Loucy (cell line): Measurements from ENCODE around the gene SLC38A3.

Experiments used
- H2AFZ ChIP-seq: fragments of 200-600 bp; sonication (generic); 2 replicates; pipeline ENCODE4 v1.6.0; 2016; ENCODE audit warnings: antibody characterized with exemption, mild to moderate bottlenecking, low read length, moderate library complexity
- H3F3A ChIP-seq: fragments of 200-600 bp; 2 replicates; pipeline ENCODE4 v1.6.0; 2016; ENCODE audit warnings: antibody characterized with exemption, low read depth, mild to moderate bottlenecking
- H3K27me3 ChIP-seq: fragments of 200-600 bp; sonication (generic); 2 replicates; pipeline ENCODE4 v1.6.1; 2014; ENCODE audit warnings: low read length, mild to moderate bottlenecking; ENCODE audit not compliant: insufficient read depth, poor library complexity, severe bottlenecking
- H3K36me3 ChIP-seq: fragments of 200-600 bp; sonication (generic); 2 replicates; pipeline ENCODE4 v1.6.1; 2016; ENCODE audit warnings: low read length; ENCODE audit not compliant: insufficient read depth
- H3K4me1 ChIP-seq: fragments of 200-600 bp; sonication (generic); 2 replicates; pipeline ENCODE4 v1.5.1; 2014; ENCODE audit warnings: low read length, mild to moderate bottlenecking; ENCODE audit not compliant: insufficient read depth, poor library complexity, severe bottlenecking
- H3K4me2 ChIP-seq: fragments of 200-600 bp; sonication (generic); 2 replicates; pipeline ENCODE4 v1.6.0; 2014; ENCODE audit warnings: antibody characterized with exemption, low read length, low read depth, mild to moderate bottlenecking; ENCODE audit not compliant: poor library complexity, severe bottlenecking
- H3K4me3 ChIP-seq: fragments of 200-600 bp; sonication (generic); 2 replicates; pipeline ENCODE4 v1.5.1; 2014; ENCODE audit warnings: low read length, mild to moderate bottlenecking, mixed read lengths; ENCODE audit not compliant: poor library complexity, severe bottlenecking
- H3K79me2 ChIP-seq: fragments of 200-600 bp; sonication (generic); 2 replicates; pipeline ENCODE4 v1.6.1; 2014; ENCODE audit warnings: low read length; ENCODE audit not compliant: insufficient read depth
- H3K9ac ChIP-seq: fragments of 200-600 bp; sonication (generic); 2 replicates; pipeline ENCODE4 v1.6.0; 2014; ENCODE audit warnings: mild to moderate bottlenecking, low read depth, low read length, moderate library complexity; ENCODE audit not compliant: poor library complexity, severe bottlenecking
- H3K9me2 ChIP-seq: fragments of 200-600 bp; sonication (generic); replicated peaks from 2 replicates; pipeline ENCODE4 v1.6.1; 2016; ENCODE audit warnings: low read depth, low read length, mixed read lengths
- H3K9me3 ChIP-seq: fragments of 200-600 bp; sonication (generic); 2 replicates; pipeline ENCODE4 v1.6.1; 2014; ENCODE audit warnings: mild to moderate bottlenecking, antibody characterized with exemption, low read length, low read depth; ENCODE audit not compliant: insufficient read depth
- H4K20me1 ChIP-seq: fragments of 200-600 bp; sonication (generic); 2 replicates; pipeline ENCODE4 v1.6.0; 2014; ENCODE audit warnings: antibody characterized with exemption, low read length, mild to moderate bottlenecking; ENCODE audit not compliant: insufficient read depth, poor library complexity, severe bottlenecking
- EZH2phosphoT487 ChIP-seq: fragments of 200-600 bp; IDR thresholded peaks from 2 replicates; pipeline ENCODE4 v1.6.1; 2018; ENCODE audit warnings: antibody characterized with exemption, mild to moderate bottlenecking, moderate library complexity, borderline replicate concordance
- TF ChIP-seq, protein P1 (sequence below): fragments of 200-600 bp; sonication (generic); conservative IDR thresholded peaks from 2 replicates; pipeline ENCODE4 v1.5.1; 2014; ENCODE audit warnings: mild to moderate bottlenecking, antibody characterized with exemption, low read length

Gene SLC38A3

DNA sequence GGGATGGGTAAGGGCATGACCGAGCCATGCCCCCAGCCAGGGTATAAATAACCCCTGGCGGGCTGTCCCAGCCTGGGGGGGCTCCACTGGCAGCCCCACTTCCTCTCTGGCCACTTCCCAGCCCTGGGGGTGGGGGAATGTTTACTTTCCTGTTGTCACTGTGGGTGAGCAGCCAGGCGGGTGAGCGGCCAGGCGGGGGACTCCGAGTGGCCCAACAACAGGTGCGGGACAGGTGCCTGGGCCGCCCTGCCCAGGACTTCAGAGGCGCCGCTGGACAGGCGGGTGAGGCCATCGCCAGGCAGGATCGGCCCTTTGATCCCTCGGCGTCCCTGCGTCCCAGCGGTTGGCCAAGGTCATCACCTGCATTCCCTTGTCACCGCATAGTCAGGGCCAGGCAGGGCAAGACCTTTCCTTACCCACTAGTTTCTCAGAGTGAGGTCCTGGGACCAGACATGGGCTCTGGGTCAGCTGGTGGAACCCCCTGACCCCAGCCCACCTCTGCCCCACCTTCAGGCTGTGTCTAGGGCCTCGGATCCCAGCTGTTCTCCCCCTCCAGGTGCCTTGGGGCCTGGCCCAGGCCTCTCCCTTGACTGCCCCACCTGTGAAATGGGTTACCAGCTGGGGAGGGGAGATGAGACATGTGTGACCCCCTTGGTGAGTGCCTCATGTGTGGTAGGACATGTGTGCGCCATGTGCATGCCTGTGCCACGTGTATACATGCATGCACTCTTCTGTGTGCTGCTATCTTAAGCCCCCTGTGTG lies 33.4 kb upstream of the SLC38A3 start:
- Histone ChIP-seq H3K9me3 (no peaks in the 10 kb centered on the region), H3K4me2 (no peak overlapping the region), H3K36me3 (no peaks in the 10 kb centered on the region), H3K4me1 (peaks cover 5% of the 10 kb centered on the region), H3K4me3 (no peak overlapping the region), H3K9ac (no peak overlapping the region), H3K9me2 (no peaks in the 10 kb centered on the region), H3K27me3 (no peaks in the 10 kb centered on the region), H4K20me1 (no peaks in the 10 kb centered on the region), H2AFZ (no peak overlapping the region), H3F3A (no peaks in the 10 kb centered on the region), H3K79me2 (no peaks in the 10 kb centered on the region)
- TF ChIP-seq EZH2phosphoT487 = no peak
- TF ChIP-seq, protein P1, sequence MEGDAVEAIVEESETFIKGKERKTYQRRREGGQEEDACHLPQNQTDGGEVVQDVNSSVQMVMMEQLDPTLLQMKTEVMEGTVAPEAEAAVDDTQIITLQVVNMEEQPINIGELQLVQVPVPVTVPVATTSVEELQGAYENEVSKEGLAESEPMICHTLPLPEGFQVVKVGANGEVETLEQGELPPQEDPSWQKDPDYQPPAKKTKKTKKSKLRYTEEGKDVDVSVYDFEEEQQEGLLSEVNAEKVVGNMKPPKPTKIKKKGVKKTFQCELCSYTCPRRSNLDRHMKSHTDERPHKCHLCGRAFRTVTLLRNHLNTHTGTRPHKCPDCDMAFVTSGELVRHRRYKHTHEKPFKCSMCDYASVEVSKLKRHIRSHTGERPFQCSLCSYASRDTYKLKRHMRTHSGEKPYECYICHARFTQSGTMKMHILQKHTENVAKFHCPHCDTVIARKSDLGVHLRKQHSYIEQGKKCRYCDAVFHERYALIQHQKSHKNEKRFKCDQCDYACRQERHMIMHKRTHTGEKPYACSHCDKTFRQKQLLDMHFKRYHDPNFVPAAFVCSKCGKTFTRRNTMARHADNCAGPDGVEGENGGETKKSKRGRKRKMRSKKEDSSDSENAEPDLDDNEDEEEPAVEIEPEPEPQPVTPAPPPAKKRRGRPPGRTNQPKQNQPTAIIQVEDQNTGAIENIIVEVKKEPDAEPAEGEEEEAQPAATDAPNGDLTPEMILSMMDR = no peak

DNA sequence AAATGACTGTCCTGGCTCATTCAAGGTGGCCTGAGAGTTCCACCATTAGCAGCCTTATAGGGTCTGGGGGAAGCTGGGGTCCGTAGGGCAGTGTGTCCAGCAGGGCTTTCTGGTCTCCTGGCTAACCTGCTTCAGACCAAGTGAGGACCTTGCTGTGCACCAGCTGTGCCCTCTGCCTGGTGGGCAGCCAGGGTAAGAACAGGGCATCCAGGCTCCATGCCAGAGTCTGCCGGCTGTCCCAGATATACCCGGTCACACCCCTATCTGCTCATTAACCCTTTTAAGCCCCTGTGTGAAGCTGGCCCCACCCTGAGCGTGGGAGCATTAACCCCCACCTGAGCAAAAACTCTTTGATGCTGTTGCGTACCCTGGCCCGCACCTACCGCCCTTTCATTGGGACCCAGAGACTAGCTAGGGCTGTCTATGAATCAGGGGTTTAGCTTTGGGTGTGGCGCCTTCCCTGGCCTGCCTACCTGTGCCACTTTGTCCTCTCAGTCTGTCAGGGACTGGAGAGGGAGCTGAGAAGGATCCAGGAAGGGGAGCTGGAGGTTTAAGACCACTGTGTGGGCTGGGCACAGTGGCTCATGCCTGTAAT lies 32.3 kb upstream of the SLC38A3 start:
- Histone ChIP-seq H3K9me3 (no peaks in the 10 kb centered on the region), H3K4me2 (no peak overlapping the region), H3K9me2 (no peaks in the 10 kb centered on the region), H3K9ac (no peak overlapping the region), H2AFZ (no peak overlapping the region), H4K20me1 (no peaks in the 10 kb centered on the region), H3K36me3 (no peaks in the 10 kb centered on the region), H3F3A (no peaks in the 10 kb centered on the region), H3K4me3 (no peak overlapping the region), H3K79me2 (no peaks in the 10 kb centered on the region), H3K4me1 (peaks cover 5% of the 10 kb centered on the region), H3K27me3 (no peaks in the 10 kb centered on the region)
- TF ChIP-seq EZH2phosphoT487 = no peak
- TF ChIP-seq, protein P1 = no peak

GRCh38 chr3:50173685-50174516 lies 31.2 kb upstream of the SLC38A3 start:
- H4K20me1 ChIP-seq = no peaks in the 10 kb centered on the region
- peak overlapping the region; percentile 29 for H3K4me2 ChIP-seq
- TF ChIP-seq, protein P1 = peak; percentile 40
- TF ChIP-seq EZH2phosphoT487 = no peak

More at GRCh38 chr3:50173685-50174516, 31.2 kb upstream of the SLC38A3 start:
- Histone ChIP-seq H3K9me3 (no peaks in the 10 kb centered on the region), H3K79me2 (no peaks in the 10 kb centered on the region), H3K4me3 (no peak overlapping the region), H3F3A (no peaks in the 10 kb centered on the region), H3K4me1 (peaks cover 5% of the 10 kb centered on the region), H3K27me3 (no peaks in the 10 kb centered on the region), H2AFZ (peak overlapping the region; percentile 94), H3K9me2 (no peaks in the 10 kb centered on the region), H3K9ac (no peak overlapping the region), H3K36me3 (no peaks in the 10 kb centered on the region)
